SHP77 treated with DMSO at 0.1 percent for 48 hours (cell line): ENCODE data around the gene FOXD4L6.
"Not testable (repeated sequence)": the region's sequence is repeated elsewhere in the genome, so short reads cannot be mapped to it uniquely, and the experiment has no call there.

Experiments used
- DNase-seq: peaks from one replicate; lab custom pipeline; 2025; lab: John Stamatoyannopoulos, UW

FOXD4L6 gene

DNA sequence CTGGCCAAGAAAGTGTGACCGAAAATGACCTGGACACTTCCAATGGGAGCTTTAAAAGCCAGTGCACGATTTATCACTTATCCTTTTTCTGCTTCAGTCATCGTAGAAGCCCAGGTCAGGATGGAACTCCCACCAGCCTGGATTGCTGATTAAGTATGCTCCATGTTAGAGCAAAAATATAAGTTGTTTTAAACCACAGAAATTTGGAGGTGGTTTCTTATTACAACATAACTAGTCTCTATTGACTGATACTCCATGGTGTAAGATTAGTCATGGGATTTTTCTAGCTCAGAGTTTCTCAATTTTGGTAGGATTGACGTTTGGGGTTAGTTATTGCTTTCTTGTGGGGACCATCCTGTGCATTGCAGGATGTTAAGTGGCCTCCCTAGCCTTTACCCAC lies 29.7 kb downstream of the FOXD4L6 start:
- not testable (repeated sequence) for DNase-seq

DNA sequence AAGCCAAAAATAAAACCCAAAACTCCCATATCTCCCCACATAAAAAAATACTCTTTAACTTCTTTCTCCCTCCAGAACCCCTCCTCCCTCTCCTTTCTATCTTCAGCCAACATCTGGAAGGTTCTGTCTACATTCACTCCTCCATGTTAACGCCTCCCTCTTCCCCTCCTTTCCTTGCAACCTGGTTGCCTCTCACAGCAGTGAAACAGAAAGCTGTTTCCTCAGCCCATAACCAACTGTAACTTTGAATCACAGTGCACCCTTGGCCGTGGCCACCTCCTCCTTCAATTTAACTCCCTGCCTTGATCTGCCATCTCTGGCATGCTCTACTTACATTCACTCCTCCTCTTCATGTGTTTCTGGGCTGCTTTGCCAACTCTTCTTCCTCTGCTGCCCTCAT lies 33.4 kb downstream of the FOXD4L6 start:
- DNase-seq, result not testable (repeated sequence)

DNA sequence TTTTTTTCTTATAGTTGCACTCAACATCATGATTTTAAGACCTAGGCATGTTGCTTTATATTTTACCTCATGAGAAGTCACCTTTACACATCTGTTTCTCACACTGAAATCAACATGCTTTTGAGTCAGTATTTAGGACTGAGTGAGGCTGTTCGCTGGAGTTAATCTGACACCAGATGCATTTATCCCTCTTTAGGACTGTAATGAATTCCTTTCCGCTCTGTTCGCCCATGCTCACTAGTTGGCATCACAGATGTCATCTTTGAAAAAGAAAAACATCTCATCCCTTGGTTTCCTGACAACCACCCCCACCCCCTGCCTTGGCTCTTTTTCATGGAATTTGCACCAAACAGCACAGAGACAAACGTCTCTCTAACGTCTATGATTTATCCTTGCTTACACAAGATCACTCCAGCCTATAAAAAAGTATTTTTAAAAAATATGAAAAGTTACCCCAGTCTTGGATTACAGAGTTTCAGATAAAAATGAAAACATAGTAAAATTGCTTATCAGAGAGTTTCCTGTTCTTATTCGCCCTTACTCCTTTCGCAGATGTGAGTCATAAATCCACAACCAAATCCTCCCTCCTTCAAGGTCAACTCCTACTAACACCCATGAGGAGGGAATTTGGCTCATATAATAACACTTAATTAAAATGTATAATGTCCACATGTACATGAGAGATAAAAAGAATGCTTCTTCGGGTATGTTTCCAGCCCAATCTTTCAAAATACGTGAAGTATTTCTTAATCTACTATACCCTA lies 34.3 kb downstream of the FOXD4L6 start:
- not testable (repeated sequence) for DNase-seq

DNA sequence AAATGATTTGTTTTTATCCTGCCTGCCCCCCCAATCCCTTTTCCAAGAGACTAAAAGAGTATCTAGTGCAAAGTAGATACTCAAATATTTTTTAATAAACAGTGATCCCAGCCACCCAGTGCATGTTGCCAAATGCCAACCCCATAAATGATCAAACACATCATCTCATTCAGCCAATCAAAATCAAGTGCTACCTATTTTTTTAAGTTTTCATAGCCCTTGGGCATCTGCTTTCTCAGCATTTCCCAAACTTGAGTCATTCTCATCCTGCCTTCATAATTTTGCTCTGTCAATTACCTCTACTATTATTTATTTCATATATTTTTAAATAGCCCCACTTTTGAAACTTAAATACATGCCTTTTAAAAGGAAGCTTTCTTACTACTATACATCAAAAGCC lies 37.6 kb downstream of the FOXD4L6 start:
- not testable (repeated sequence) for DNase-seq

DNA sequence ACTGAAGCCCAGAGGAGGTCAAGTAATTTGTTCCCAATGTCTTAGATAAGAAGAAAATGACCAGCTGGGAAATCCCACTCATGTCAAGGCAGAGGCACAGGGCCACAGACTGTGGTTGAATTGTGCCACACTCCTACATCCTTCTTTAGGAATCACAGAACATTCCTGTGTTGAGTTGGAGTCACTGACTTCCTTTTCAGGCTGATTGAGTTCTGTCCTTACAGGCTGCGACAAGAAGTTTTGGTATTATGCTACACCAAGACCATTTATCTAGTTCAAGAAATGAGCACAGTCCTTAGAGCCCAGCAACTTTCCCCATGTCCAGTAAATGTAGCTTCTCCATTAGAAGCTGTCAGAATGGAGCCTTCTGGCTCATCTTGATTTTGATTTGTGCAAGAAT lies 38.1 kb downstream of the FOXD4L6 start:
- not testable (repeated sequence) for DNase-seq

DNA sequence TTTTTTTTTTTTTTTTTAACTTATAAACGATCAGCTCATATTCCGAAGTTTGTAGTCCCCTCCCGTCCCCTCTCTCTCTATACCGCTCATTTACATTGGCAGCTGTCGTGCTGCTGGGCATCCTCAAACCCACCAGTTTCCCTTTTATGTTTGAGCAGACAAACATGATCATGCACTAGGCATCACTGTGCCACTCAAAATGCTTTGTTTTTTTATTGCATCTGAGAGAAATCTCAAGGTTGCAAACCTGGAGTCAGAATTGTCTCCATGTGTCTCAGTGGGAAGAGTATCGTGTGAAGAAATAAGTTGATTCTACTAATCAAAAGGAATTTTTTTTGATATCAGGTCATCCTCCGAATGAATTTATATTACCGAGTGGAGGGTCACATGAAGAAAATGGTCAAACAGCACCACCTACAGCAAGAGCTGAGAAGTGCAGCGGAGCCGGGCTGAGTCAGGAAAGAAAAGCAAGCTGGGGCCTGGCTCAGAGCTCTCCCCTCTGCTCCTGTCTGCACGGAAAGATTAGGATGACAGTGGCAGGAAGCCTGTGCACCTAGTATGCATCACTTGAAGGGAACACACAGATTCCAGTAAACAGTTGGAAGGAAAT lies 39.9 kb downstream of the FOXD4L6 start:
- not testable (repeated sequence) for DNase-seq

DNA sequence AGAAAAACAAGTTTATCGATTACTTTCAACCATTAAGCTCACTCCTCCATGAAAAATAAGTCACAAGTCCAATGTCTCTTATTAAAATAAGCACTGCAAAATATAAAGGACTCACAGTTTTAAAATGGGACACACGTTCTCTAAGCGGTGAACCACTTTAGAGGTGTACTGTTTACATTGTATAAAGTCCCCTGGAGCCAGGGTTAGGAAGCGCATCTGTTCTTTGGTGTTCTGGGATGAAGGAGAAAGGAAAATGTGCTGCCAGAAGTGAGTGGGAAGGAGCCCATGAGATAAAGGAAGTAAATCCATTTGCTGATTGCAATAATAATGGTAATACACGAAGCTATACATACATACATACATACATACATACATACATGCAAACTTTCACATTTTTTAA lies 40.6 kb downstream of the FOXD4L6 start:
- not testable (repeated sequence) for DNase-seq

DNA sequence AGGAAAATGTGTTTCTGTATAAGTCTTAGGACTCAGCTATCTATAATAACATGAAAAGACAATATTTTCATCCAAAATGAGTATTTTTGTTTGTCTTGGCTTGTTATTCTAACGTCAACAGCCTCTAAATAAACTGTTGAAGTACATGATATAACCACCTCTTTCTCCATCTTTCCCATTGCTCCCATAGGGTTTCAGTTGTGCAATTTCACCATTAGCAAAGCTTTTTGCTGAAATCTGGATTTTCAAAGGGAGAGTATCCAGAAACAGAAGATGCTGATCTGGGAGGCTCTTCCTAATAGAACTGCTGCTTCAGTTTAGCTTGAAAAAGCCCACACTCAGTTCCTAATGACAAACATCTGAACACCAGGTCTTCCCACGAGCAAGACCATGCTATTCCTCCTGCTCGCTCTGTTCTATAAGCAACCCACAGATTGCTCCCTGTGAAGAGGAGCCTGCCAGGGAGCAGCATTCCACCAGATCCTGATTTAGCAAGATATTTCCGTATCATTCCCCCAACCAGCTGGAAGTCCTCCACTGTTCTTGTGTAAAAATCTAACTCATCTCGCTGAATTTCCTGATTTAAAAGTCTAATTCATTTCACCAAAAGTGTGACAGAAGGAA lies 41.2 kb downstream of the FOXD4L6 start:
- DNase-seq, result not testable (repeated sequence)

DNA sequence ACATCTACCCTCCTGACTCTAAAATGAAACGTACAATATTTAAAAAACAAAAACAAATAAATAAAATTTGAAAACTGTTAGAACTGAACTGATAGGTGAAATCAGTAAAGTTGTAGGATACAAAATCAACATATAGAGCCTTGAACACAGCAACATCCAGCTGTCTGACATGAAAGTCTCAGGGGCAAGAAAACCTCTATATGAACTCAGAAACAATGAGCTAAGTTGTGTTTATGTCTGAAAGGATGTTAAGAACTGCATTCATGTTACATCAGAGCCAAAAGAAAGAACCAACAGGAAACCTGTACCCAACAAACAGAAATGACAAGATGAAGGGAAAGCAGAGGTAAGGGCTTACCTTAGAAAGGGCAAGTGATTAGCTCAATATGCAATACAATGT lies 41.8 kb downstream of the FOXD4L6 start:
- not testable (repeated sequence) for DNase-seq

DNA sequence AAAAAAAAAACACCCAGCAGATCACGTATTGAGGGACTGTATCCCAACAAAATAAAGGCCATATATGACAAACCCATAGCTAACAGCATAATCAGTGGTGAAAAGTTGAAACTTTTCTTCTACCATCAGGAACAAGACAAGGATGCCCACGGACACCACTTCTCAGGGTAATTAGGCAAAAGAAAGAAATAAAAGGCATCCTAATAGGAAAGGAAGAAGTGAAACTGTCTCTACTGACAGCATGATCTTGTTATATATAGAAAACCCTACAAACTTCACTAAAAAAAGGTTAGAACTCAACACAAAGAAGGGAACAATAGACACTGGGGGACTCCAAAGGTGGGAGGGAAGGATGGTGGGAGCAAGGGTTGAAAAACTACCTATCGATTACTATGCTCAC lies 42.3 kb downstream of the FOXD4L6 start:
- not testable (repeated sequence) for DNase-seq

DNA sequence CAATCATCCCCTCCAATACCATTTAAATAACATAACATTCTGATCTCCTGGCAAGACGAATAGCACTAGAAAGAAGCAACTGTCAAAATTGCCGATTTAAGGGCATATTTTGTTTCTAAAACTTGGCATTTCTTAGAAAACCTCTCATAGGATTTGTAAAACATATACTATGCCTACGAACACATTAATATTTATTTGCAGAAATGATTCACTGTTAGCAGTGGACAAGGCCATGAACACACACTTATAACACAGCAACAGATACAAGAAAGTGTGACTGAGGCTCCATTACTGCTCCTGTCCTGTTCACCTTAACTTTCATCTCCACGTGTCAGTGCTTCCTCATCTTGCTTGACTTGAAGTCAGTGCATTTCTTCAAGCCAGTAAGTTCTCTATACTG lies 46.1 kb downstream of the FOXD4L6 start:
- DNase-seq, result not testable (repeated sequence)

DNA sequence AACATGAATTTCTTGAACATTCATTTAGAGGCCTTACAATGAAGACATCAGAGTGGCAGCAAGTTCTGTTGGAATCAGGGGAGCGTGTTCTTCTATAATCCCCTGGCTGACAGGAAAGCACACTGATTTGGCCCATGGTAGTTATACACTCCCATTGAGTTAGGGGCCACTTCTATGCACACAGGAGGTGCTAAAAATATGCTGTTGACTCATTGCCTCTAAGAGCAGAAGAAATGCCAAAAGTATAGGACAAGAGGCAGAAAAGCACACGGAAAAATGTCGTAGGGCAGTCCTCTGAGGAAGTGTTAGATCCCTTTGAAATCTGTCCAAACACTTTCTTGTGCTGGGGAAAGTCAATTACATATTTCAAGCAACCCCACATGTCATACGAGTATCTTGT lies 49.0 kb downstream of the FOXD4L6 start:
- DNase-seq, result not testable (repeated sequence)

DNA sequence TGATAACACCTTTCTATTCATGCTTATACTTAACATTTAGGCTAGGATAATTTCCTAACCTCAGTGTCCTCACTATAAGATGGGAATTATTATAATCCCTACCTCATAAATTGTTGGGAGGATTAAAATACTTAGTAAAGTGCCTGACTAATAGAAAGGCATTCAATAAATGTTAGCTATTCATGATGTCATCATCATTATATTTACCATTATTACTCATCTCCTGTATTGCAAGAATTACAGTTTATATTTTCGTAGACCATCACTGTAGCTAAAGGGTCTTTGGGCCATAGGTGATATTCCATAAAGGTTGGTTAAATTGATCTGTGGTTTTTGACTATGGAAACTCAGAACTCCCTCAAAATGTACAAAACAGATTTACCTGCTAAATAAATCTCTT lies 50.9 kb downstream of the FOXD4L6 start:
- DNase-seq, result not testable (repeated sequence)
